Fibroblast of gingiva (primary cell): ENCODE results near the gene AP3D1.
"Not testable (repeated sequence)": the region's sequence is repeated elsewhere in the genome, so short reads cannot be mapped to it uniquely, and the experiment has no call there.

ENCODE experiments used
- DNase-seq: peaks from one replicate; pipeline ENCODE4 v3.0.0-alpha.2; 2011; ENCODE audit warnings: low read depth

The AP3D1 gene

DNA sequence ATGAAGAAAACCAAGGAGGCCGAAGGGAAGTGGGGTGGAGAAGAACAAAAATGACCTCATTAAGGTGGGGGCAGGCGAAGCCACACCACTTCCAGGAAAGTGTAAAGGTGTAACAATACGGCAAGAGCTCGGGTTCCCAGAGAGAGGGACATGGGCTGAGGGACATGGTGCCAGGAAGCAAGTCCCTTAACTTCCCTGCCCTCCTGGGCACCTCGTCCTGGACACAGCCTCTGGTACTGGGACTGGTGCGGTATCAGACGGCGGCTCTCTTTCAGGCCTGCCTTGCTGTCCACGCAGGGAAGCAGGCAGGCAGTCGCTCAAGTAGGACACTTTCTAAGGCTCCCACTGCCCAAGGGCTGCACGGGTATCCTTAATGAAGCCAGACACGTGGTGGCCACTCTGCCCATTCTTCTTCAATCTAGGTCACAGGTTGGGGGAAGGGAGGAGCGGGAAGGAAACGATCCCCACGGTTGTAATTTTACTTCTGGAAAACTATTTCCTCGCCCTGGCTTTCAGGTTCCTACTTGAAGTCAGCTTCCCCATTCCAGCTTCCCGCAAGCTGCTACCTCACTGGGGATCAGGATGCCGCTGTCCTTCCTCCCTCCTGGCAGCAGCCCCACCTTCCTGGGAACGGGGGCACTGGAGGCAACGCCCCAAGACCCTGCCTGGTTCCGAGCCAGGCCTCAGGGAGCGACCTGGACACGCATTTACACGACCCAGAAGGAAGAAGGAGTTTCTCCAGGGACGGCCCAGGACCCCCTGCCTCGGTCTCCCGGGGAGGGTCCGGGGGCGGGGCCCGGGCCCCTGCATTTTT is 1.2 kb downstream of the AP3D1 start:
- no peak for DNase-seq

DNA sequence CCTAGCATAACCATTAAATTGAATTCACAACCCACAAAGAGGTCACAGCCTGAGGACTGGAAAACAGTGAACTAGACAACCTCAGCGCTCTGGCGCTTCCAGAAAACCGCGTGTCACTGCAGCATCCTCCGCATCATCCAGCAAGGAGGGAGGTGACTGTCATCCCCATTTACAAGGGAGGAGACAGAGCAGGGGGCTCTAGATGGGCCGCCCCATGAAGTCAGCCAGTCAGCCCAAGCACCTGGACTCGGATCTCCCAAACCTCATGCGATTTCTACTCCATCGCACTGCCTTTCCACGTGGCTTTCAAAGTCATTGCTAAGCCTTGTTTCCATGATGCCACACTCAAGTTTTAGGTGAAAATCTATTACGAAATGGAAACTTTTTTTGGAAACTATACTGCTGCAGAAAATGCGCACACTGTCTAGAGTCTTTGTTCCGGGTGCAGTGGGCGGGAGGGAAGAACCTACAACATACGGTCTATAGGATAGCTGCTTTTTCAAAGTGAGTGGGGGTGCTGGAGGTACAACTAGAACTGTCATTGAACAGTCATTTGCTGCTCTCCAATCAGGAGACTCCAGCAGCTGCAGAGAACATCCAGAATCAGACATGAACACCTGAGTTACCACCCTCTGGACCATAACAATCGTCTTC is 2.8 kb downstream of the AP3D1 start:
- no peak for DNase-seq

DNA sequence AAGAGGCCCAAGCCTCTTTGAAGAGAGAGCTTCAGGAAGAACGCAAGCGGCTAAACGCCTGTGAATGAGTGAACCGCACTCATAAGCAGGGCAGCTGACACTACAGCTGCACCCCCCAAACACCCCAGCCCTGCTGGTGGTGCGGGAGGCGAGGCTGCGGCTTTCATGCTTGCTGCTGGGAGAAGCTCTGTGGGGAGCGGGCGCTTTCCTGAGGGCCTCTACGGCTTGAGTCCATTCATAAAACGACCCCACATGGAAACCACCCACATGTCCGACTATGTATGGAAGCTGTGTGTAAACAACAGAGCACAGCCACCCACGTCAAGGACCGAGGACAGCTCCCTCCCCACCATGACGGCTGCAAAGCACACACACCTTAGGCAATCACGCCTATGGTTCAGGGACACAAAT is 5.5 kb downstream of the AP3D1 start:
- no peak for DNase-seq

DNA sequence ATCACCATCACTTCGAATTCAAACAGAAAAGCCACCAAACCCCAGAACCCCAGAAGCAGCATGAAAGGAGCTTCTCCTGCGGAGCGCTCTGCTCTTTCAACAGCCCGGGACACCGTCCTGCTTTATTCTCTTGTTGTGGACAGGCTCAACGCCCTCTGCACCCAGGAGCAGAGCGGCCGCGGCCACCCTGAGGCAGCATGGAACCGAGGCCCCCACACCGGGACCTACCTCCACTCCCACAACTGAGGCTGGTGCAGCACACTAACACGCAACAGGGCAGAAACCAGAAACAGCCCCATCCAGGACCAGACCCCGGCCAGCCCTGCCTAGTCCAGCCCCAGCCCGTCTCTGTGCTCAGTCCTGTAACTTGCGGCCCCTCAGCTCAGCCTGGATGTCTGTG is 7.2 kb downstream of the AP3D1 start:
- no peak for DNase-seq

DNA sequence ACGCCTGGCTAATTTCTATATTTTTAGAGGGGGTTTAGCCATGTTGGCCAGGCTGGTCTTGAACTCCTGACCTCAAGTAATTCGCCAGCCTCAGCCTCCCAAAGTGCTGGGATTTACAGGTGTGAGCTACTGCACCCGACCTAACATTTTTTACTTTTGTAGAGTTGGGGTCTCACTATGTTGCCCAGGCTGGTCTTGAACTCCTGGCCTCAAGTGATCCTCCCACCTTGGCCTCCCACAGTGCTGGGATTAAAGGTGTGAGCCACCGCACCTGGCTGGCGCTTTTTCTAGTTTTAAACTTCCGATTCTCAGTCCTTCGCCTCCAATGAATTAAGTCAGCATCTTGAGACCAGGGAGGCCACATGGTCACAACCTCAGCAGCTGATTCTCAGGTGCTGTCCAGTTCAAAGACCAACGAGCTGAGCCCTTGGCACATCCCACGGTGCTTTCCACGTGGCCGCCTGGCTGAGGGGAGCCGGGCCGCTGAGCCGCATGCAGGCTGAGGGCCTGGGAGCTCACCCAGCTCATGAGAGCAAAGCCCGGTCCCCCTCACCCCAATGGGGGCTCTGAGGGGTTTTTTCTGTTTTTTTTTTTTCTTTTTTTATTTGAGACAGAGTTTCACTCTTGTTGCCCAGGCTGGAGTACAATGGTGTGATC is 9.1 kb downstream of the AP3D1 start:
- DNase-seq: no peak

DNA sequence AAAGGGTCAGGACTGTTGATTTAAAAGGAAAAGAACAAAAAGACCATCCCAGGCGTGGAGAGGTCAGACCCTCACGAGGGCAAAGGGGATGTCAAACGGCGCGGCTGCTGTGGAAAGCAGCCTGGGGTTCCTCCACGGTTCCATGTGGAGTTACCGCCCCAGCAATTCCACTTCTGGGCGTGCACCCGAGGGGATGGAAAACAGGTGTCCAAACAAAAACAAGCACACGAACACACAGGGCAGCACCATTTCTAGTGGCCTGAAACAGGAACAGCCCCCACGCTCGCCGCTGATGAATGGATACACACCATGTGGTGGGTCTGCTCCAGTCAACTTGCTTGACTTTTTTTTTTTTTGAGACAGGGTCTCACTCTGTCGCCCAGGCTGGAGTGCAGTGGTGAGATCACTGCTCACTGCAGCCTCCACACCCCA is 11.2 kb downstream of the AP3D1 start:
- DNase-seq: no peak

DNA sequence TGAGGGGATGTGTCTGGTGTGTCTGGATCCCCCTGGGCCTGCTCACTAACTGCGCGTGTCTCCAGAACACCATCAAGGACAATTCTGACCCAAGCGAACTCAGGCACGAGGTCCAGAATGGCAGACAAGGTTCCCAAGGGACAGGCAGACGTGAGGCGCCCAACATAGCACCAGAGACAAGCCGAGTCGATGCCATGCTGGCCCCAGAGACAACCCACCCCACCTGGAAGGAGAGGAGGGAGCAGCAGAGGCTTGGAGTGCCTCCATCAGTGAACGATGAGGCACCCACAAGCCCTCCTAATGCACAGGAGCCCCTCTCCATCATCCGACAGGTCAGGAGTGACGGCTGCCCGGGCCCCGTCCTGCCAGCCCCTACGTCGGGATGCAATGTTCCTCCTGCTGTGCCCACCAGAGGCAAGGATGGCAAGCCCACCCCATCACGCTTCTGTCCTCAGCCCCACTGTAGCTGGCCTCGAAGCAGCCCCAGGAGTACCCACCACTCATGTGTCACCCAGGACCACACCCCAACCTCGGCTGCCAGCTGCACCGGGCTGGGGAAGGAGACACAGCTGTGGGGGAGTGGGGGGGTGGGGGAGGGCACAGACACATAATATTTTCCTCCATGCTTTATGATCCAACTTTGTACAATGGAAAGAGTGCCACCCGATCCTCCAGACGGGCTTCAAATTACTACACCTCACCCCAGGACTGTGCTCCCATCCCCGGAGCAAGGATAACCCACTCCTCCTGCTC is 11.8 kb downstream of the AP3D1 start:
- DNase-seq: no peak

DNA sequence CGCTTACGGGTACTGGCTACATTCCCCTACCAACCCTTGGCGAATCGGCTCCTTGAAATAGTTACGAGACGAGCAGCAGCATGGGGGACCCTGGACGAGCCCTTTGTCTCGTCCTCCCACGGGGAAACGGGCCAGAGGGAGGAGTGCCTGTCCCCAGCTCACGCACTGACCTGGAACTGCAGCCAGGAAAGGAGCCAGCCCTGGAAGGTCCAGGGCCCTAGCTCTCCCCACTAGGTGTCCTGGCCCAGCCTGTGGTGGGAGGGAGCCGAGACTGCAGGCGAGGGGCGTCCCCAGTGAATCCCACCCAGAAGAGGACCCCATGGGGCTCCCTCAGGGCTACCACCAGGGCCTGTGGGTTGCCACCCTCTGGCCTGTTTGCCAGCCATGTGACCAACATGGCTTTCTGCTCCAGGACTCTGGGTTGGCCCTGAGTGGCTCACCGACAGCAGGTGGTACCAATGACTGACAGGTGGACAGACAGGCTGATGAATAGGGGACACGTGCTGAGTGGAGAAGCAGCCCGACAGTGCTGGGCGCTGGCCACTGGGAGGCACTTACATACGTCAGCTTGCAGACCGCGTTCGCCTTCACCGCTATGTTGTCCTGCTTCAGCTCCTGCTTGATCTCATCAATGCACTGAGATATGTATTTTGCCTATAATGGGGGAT is 13.2 kb downstream of the AP3D1 start:
- DNase-seq: no peak

DNA sequence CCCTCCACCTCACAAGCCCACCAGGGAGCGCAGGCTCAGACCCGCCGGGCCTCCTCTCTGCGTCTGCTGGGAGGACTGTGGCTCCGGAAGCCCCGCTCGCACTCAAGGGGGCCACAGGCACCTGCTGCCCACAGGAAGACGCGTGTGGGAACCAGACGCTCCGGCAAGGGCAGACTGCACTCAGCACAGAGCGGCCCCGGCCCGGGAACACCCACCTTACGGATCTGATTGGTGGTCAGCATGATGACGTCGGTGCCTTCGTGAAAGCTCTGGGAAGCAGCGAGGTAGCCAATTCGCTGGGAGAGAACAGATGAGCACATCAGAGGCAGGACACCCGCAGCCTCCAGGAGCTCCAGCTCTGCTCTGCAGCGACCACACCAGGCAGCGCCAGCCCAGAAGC is 14.6 kb downstream of the AP3D1 start:
- no peak for DNase-seq

DNA sequence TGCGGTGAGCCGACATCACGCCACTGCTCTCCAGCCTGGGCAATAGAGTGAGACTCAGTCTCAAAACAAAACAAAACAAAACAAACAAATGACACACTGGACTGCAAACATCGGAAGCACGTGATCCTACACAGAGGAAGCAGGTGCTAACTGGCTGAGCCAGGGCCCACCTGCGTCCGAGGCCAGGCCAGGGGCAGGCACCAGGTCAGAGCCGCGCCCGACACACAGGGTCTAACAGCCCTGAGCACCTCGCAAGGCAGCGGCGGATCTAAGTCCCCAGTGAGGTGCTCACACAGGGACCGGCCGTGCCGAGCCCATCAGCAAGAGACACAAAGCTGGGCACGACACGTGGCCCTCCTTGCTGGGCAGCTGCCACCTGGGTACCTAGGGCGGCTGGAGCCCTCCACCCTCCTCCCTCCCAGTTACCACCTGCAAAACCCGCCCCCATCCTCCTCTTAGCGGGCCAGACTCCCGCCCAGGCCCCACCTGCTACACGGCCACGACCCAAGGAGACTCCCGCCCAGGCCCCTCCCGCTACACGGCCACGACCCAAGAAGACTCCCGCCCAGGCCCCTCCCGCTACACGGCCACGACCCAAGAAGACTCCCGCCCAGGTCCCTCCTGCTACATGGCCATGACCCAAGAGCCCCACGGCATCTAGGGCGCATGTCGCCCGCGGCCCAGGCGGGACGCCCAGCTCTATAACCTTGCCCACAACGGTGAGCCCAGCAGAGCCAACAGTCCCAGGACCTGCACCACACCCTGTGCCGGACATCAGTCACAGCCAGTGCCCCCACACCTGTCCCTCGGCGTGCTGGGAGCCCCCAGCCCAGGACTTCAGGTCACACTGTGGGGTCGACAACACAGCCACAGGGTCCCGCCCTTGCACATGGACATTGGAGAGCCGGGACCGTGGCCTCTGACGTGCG is 15.6 kb downstream of the AP3D1 start:
- no peak for DNase-seq

DNA sequence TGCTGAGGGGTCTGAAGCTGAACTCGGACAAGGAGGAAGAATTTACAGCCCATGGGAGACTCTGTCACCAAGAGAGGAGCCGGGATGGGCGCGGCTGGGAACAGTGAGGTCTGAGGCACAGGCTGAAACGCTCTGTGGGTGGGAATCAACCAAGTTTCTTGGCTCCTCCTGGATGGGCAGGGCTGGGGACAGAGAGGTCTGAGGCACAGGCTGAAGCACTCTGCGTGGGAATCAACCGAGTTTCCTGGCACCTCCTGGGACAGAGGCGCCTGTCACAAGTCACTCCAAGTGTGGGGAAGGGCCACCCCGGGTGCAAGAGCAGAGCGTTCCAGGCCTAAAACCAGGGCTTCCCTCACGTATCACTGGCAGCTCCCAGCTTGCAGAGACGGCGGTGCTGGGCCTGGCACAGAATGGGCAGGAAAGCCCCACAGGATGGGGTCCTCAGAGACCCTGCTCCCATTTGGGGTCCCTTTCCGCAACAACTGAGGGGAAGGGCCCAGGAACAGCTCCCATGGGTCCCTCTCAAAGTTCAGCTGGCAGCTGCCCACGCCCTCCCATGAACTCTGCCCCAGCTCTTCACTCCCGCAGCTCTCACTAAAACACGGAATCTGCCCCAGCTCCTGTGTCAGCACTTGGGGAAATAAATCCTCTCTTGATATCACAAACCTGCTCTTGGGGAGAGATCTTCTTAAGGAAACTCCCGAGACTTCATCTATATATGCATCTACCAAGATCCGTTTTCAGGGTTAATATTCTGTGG is 18.5 kb downstream of the AP3D1 start:
- DNase-seq: no peak

DNA sequence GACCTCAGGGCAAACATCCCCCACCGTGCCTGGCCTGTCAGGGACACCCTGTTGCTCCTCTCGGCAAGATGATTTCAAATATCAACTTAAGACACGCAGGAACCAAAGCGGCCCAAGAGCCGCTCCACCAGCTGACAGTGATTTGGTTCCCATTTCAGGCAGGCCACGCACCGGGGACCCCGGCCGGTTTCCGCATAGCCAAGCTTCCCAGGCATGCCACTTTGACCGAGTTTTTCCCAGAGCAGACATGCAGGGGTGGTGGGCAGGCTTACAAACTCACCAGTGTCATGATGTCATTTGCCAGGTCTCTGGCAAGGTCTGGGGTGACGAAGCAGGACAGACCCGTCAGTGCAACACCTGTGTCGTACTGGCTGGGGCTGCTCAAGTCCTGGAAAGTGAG is 19.2 kb downstream of the AP3D1 start:
- no peak for DNase-seq

DNA sequence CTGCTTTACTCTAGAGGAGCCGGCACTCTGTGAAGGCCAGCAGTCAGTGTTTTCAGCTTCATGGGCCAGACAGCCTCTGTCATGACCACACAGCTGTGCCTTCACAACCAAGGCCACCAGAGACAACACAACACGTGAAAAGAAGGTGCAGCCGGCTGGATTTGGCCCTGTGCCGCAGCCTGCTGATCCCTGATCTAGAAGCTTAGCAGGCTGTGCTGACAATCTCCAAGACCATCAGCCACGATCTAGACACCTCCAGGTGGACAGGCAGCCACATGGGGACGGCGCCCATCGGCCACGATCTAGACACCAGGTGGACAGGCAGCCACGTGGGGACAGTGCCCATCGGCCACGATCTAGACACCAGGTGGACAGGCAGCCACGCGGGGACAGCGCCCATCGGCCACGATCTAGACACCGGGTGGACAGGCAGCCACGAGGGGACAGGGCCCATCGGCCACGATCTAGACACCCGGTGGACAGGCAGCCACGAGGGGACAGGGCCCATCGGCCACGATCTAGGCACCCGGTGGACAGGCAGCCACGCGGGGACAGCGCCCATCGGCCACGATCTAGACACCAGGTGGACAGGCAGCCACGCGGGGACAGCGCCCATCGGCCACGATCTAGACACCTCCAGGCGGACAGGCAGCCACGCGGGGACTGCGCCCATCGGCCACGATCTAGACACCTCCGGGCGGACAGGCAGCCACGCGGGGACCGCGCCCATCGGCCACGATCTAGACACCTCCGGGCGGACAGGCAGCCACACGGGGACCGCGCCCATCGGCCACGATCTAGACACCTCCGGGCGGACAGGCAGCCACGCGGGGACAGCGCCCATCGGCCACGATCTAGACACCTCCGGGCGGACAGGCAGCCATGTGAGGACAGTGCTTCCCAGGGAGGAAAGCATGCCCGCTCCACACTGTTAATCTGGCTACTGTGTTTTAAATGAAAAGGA is 20.1 kb downstream of the AP3D1 start:
- not testable (repeated sequence) for DNase-seq

DNA sequence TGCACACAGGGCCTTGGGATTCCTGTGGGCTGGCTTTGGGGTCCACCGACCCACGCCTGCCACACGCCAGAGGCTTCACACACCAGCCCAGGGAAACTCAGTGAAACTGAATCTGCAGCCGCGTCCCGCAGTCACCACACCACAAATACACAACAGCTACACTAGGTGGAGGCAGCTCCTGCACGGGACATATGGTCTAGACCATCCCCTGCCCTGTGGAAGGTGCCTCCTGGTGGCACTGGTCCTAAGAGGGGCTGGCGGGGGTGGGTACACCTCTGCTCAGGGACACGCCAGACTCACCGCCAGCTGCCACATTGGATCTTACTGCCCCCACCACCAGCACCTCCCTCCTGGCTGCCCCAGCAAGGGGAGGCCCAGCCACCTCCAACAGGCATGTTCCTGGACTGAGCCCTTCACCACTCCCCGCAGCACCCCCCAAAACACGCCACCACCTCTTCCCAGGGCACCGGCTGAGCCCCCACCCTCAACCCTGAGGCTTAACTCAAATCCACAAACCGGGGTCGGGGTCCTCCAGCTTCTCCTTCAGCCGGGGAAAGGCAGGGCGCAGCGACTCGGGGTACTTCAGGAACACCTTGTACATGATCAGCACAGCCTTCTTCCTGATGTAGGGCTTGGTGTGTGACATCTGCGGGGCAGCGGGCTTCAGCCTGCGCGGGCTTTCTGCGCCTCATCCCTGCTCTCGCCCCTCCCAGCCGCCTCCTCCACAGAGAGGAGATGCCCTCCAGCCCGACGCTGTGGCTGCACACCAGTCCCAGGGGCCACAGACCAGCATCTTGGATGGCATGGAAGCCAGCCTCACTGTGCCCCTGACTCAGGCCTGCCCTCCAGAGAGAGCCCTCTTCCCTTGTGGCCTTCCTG is 21.2 kb downstream of the AP3D1 start:
- DNase-seq: no peak

DNA sequence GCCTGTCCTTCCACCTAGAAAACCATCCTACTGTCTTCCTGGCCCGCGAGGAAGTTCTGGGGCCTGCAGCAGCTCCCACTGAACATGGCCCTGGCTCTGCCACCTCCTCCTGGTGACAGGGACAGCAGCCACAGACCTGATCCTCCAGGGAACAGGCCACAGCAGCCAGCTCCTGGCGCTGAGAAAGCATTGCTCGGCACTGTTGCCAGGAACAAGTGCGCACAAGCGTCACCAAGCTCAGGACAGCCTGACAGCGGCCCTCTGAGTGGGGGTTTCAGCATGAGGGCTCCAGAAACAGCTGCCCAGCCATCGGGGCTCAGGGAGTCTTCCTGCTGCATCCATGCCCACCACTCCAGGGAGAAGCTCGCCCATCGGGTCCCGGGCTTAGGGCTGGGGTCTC is 21.9 kb downstream of the AP3D1 start:
- no peak for DNase-seq

DNA sequence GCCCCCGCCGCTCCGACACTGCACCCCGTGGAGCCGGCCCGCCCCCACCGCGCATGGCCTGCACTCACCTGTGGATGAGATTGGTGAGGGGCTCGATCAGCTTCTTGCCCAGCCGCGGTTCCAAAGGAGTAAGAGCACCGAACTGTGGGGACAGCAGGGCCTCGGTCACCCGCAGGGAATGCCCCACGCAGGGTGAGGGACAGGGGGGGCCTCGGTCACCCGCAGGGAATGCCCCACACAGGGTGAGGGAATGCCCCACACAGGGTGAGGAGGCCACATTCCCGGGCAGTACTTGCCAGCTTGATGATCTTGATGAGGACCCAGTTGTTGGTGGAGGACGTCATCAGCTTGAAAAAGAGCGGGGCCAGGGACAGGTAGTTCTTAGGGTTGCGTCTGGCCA is 22.3 kb downstream of the AP3D1 start:
- DNase-seq: no peak

DNA sequence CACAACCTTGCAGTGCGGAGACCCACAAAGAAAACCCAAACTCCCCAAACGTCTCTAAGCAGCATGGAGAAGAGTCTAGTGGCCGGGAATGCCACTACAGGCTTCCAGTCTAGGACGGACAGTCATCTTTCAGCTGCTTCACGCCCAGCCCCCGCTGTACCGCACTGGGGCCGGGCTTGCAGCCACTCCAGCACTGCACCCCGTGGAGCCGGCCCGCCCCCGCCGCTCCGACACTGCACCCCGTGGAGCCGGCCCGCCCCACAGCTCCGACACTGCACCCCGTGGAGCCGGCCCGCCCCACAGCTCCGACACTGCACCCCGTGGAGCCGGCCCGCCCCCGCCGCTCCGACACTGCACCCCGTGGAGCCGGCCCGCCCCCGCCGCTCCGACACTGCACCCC is 23.1 kb downstream of the AP3D1 start:
- DNase-seq: not testable (repeated sequence)

DNA sequence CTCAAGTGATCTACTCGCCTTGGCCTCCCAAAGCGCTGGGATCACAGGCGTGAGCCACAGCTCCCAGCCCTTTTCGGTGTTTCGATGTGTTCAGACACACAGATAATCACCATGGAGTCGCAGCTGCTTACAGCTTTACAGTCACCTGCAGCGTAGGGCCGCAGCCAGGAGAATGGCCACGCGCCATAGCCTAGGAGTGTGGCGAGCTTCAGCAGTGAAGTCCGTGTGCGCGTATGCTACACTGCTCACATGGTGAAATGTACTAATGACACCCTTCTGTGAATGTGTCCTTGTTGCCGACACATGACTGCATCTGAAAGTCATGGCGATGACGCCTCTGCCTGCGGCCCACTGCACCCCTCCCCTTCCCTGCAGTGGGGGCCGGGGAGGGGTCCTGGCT is 23.6 kb downstream of the AP3D1 start:
- no peak for DNase-seq
